H1 (cell line): ENCODE measurements around the gene VWA2. TPM values are rescaled to one million over a fixed set of nuclear protein-coding genes. Genes with fewer than 3 reads are reported as not detected.
A peak's percentile ranks its signal among the peaks of the same experiment; 100 is the strongest.

Experiments used
- CTCF ChIA-PET: fragments of 300-600 bp; sonication (Branson Sonifier 250); formaldehyde crosslinking; loops from one replicate; lab custom pipeline; 2021; ENCODE audit not compliant: partially characterized antibody; lab: Charles Lee
- POLR2A ChIA-PET: fragments of 300-600 bp; sonication (Branson Sonifier 250); formaldehyde crosslinking; loops from one replicate; lab custom pipeline; 2021; ENCODE audit warnings: inconsistent platforms; ENCODE audit not compliant: partially characterized antibody; lab: Charles Lee
- DNase-seq, 2 experiments: peaks; one replicate each; pipeline versions ENCODE4 v3.0.0 to v3.0.0-alpha.2; 2010 to 2022; ENCODE audit warnings: low spot score in 2 of 2, low read depth in 1 of 2, mixed read lengths in 1 of 2
- FAIRE-seq: peaks from 2 replicates; lab custom pipeline; 2011; peaks lifted over from hg19 to GRCh38; lab: Jason Lieb, UNC
- H2AFZ ChIP-seq: 2 replicates; pipeline ENCODE4 v1.8.1; 2012; ENCODE audit warnings: low read length, inconsistent platforms
- H2AK5ac ChIP-seq: 2 replicates; pipeline ENCODE4 v1.6.1; 2013; ENCODE audit warnings: low read depth, low read length
- H2BK120ac ChIP-seq: replicated peaks from 2 replicates; pipeline ENCODE3; 2013; ENCODE audit warnings: low read depth, low read length, inconsistent platforms
- H2BK12ac ChIP-seq: 2 replicates; pipeline ENCODE4 v1.6.1; 2013; ENCODE audit warnings: low read depth, low read length
- H2BK15ac ChIP-seq: 2 replicates; pipeline ENCODE4 v1.6.1; 2013; ENCODE audit warnings: low read length
- H2BK20ac ChIP-seq: 2 replicates; pipeline ENCODE4 v1.6.1; 2013; ENCODE audit warnings: low read length
- H2BK5ac ChIP-seq: 2 replicates; pipeline ENCODE4 v1.6.1; 2013; ENCODE audit warnings: low read depth, low read length
- H3K14ac ChIP-seq: 2 replicates; pipeline ENCODE4 v1.6.1; 2013; ENCODE audit warnings: inconsistent platforms; ENCODE audit not compliant: insufficient read length
- H3K18ac ChIP-seq: 2 replicates; pipeline ENCODE4 v1.6.1; 2013; ENCODE audit warnings: low read length; ENCODE audit errors: extremely low read depth
- H3K23ac ChIP-seq: 2 replicates; pipeline ENCODE4 v1.6.1; 2013; ENCODE audit warnings: inconsistent platforms; ENCODE audit not compliant: insufficient read length
- H3K23me2 ChIP-seq: 2 replicates; pipeline ENCODE4 v1.6.1; 2013; ENCODE audit warnings: low read depth, low read length
- H3K27ac ChIP-seq: 2 replicates; pipeline ENCODE4 v1.6.1; 2011; ENCODE audit warnings: low read depth, low read length, inconsistent platforms
- H3K27me3 ChIP-seq, 4 experiments: replicated peaks in 1 of 4; 1 replicate in 1 of 4; 2 replicates in 3 of 4; pipeline versions ENCODE4 v1.6.1 to v1.8.1; 2011 to 2013; ENCODE audit warnings: low read length in 3 of 4, mild to moderate bottlenecking in 3 of 4, inconsistent platforms in 2 of 4, mixed read lengths in 2 of 4, moderate library complexity in 1 of 4; ENCODE audit not compliant: control insufficient read depth in 3 of 4, insufficient read depth in 3 of 4; ENCODE audit errors: extremely low read depth in 1 of 4
- H3K36me3 ChIP-seq, 4 experiments: 2 replicates each; pipeline versions ENCODE4 v1.6.1 to v1.8.1; 2011 to 2013; ENCODE audit warnings: mild to moderate bottlenecking in 4 of 4, low read length in 3 of 4, moderate library complexity in 2 of 4, control low read depth in 1 of 4, inconsistent platforms in 1 of 4; ENCODE audit not compliant: insufficient read depth in 4 of 4, control insufficient read depth in 2 of 4
- H3K4ac ChIP-seq: replicated peaks from 2 replicates; pipeline ENCODE3; 2013; ENCODE audit warnings: low read length, low read depth, mixed read lengths, inconsistent platforms; ENCODE audit not compliant: insufficient read length
- H3K4me1 ChIP-seq, 4 experiments: replicated peaks in 1 of 4; 1 replicate in 1 of 4; 2 replicates in 3 of 4; pipeline versions ENCODE4 v1.6.1 to v1.8.1; 2011 to 2013; ENCODE audit warnings: low read length in 3 of 4, inconsistent platforms in 2 of 4, mixed read lengths in 1 of 4; ENCODE audit not compliant: insufficient read depth in 4 of 4, control insufficient read depth in 3 of 4
- H3K4me2 ChIP-seq, 2 experiments: 2 replicates each; pipeline versions ENCODE4 v1.6.1 to v1.8.1; 2011 to 2013; ENCODE audit warnings: low read depth in 2 of 2, low read length in 2 of 2, control low read depth in 1 of 2, inconsistent platforms in 1 of 2, mild to moderate bottlenecking in 1 of 2; ENCODE audit not compliant: insufficient read depth in 1 of 2
- H3K4me3 ChIP-seq, 4 experiments: fragments of 200-600, 300-600 bp in 1 of 4; sonication (generic), shearing (Covaris generic), sonication (Bioruptor Twin) in 1 of 4; 2 replicates each; pipeline versions ENCODE4 v1.5.1 to v1.8.1; 2011 to 2016; ENCODE audit warnings: low read length in 4 of 4, low read depth in 3 of 4, control low read depth in 2 of 4, inconsistent platforms in 2 of 4, mild to moderate bottlenecking in 2 of 4, mixed read lengths in 1 of 4, moderate library complexity in 1 of 4; ENCODE audit not compliant: insufficient read depth in 2 of 4; ENCODE audit errors: extremely low read depth in 1 of 4
- H3K56ac ChIP-seq: replicated peaks from 2 replicates; pipeline ENCODE3; 2013; ENCODE audit warnings: low read depth, mild to moderate bottlenecking, mixed read lengths, low read length, inconsistent platforms; ENCODE audit not compliant: insufficient read length
- H3K79me1 ChIP-seq: 2 replicates; pipeline ENCODE4 v1.6.1; 2013; ENCODE audit warnings: low read depth, low read length, control low read depth
- H3K79me2 ChIP-seq, 2 experiments: 2 replicates each; pipeline versions ENCODE4 v1.6.1 to v1.8.1; 2012 to 2013; ENCODE audit warnings: low read length in 2 of 2, mild to moderate bottlenecking in 2 of 2, inconsistent platforms in 1 of 2; ENCODE audit not compliant: insufficient read depth in 2 of 2, control insufficient read depth in 1 of 2
- H3K9ac ChIP-seq, 4 experiments: replicated peaks in 1 of 4; 1 replicate in 1 of 4; 2 replicates in 3 of 4; pipeline versions ENCODE4 v1.6.1 to v1.8.1; 2011 to 2013; ENCODE audit warnings: low read depth in 3 of 4, low read length in 3 of 4, control low read depth in 2 of 4, mild to moderate bottlenecking in 2 of 4, moderate library complexity in 2 of 4, inconsistent platforms in 1 of 4; ENCODE audit errors: extremely low read depth in 1 of 4
- H3K9me3 ChIP-seq, 2 experiments: 2 replicates each; pipeline versions ENCODE4 v1.6.1 to v1.8.1; 2012 to 2013; ENCODE audit warnings: mild to moderate bottlenecking in 2 of 2, moderate library complexity in 2 of 2, control low read depth in 1 of 2, inconsistent platforms in 1 of 2, low read depth in 1 of 2, low read length in 1 of 2, mixed read lengths in 1 of 2; ENCODE audit not compliant: insufficient read depth in 2 of 2
- H4K20me1 ChIP-seq, 2 experiments: replicated peaks in 1 of 2; 2 replicates each; pipeline versions ENCODE3 to v1.8.1; 2011 to 2013; ENCODE audit warnings: inconsistent platforms in 2 of 2, low read length in 2 of 2, mild to moderate bottlenecking in 1 of 2; ENCODE audit not compliant: insufficient read depth in 2 of 2, control insufficient read depth in 1 of 2
- H4K5ac ChIP-seq: 2 replicates; pipeline ENCODE4 v1.6.1; 2013; ENCODE audit warnings: low read length, low read depth, mixed read lengths, inconsistent platforms; ENCODE audit not compliant: insufficient read length
- H4K8ac ChIP-seq: 2 replicates; pipeline ENCODE4 v1.8.0; 2013; ENCODE audit warnings: mild to moderate bottlenecking, moderate library complexity, low read length, inconsistent platforms; ENCODE audit not compliant: insufficient read depth; ENCODE audit errors: extremely low read depth
- H4K91ac ChIP-seq: replicated peaks from 2 replicates; pipeline ENCODE3; 2013; ENCODE audit warnings: low read length, mixed read lengths, inconsistent platforms; ENCODE audit not compliant: insufficient read length
- CBX5 ChIP-seq: fragments of 300-800, 300-1000 bp; sonication (generic); IDR thresholded peaks from 2 replicates; pipeline ENCODE4 v1.7.1; 2016; ENCODE audit warnings: antibody characterized with exemption, low read length, low read depth
- E2F6 ChIP-seq: IDR thresholded peaks from 2 replicates; pipeline ENCODE4 v1.6.1; 2012; ENCODE audit warnings: inconsistent platforms
- POLR2AphosphoS5 ChIP-seq: IDR thresholded peaks from 2 replicates; pipeline ENCODE4 v1.6.1; 2011; ENCODE audit warnings: low read depth, low read length
- RAD21 ChIP-seq, 2 experiments: IDR thresholded peaks in 1 of 2; conservative IDR thresholded peaks in 1 of 2; 2 replicates each; pipeline ENCODE4 v1.6.1; 2011; ENCODE audit warnings: low read depth in 2 of 2, low read length in 2 of 2, improper control_type of control experiment in 1 of 2, inconsistent platforms in 1 of 2, mild to moderate bottlenecking in 1 of 2, moderate library complexity in 1 of 2
- SAP30 ChIP-seq: fragments of 300-600 bp; sonication (generic); IDR thresholded peaks from 2 replicates; pipeline ENCODE4 v1.7.1; 2012; ENCODE audit warnings: low read length, moderate library complexity, mild to moderate bottlenecking, inconsistent platforms; ENCODE audit not compliant: insufficient read depth, insufficient replicate concordance
- SUZ12 ChIP-seq: fragments of 200-600 bp; sonication (generic); IDR thresholded peaks from 2 replicates; pipeline ENCODE4 v1.6.1; 2012; ENCODE audit warnings: mild to moderate bottlenecking, inconsistent platforms, low read length, moderate library complexity, mixed read lengths
- TAF7 ChIP-seq: optimal IDR thresholded peaks from 2 replicates; pipeline ENCODE3; 2011; ENCODE audit warnings: low read depth, mild to moderate bottlenecking, inconsistent platforms, low read length, moderate library complexity, borderline replicate concordance
- TEAD4 ChIP-seq: IDR thresholded peaks from 2 replicates; pipeline ENCODE4 v1.6.1; 2012; ENCODE audit warnings: low read depth, low read length, inconsistent platforms, mixed read lengths
- WGBS, 2 experiments: shearing (Covaris generic) in 1 of 2; methylation state at CpG; one replicate each; pipeline versions ENCODE4 v1.1.6 to v1.1.7; 2013 to 2015; ENCODE audit warnings: low lambda C conversion rate in 2 of 2, mixed read lengths in 2 of 2, inconsistent platforms in 1 of 2, low coverage in 1 of 2, missing lambda C conversion rate in 1 of 2; ENCODE audit not compliant: insufficient replicate concordance in 2 of 2, insufficient coverage in 1 of 2, insufficient read length in 1 of 2; ENCODE audit errors: extremely low coverage in 1 of 2, missing lambda C conversion rate in 1 of 2; 5-methylcytosine and 5-hydroxymethylcytosine counted together
- polyA plus RNA-seq, 7 experiments: library from polyadenylated mRNA; depleted of rRNA in 3 of 7; stranded (reverse) in 5 of 7; unstranded in 2 of 7; fragments of >200 nt in 5 of 7; fragments of 200-250 nt in 2 of 7; gene quantifications; 1 replicate in 5 of 7; 2 replicates in 1 of 7; 4 replicates in 1 of 7; pipeline versions ENCODE4 v1.2.1 to v1.2.3, GENCODE V29; 2011 to 2013; ENCODE audit warnings: missing spikeins in 2 of 7, mixed read lengths in 2 of 7
- total RNA-seq: library from RNA; stranded (reverse); fragmentation: NEBNext Ultra II Directional; extraction: Animal tissue kit (Norgen Biotek cat#: 25700); gene quantifications from 2 replicates; pipeline ENCODE4 v1.2.1, GENCODE V29; 2021

The VWA2 gene
- total and polyA plus RNA-seq, 2 of the 8 experiments (the other 6 are each of a cell fraction or from before 2014, with no cell fraction given): 2.8 to 2.9 TPM

GRCh38 chr10:114291076-114291475, 52.0 kb downstream of the VWA2 start:
- 84% methylated on average over 7 of the region's 7 CpGs; no CpG with 5 or more reads in 1 of the 2 experiments for WGBS, 2 experiments
- TF ChIP-seq SUZ12 (no peak), POLR2AphosphoS5 (no peak), RAD21 (IDR thresholded peaks at IDR 0.05 in 1 of 2, conservative IDR thresholded peaks at IDR 0.05 in 1 of 2; ENCODE audit: low read depth in 2 of 2, low read length in 2 of 2) (peak in 1 of 2 experiments; percentile 31; a peak in 2 of 4 replicates), SAP30 (no peak), CBX5 (no peak), TEAD4 (no peak), E2F6 (no peak), TAF7 (no peak)
- Histone ChIP-seq H3K9ac (no peak overlapping the region), H4K8ac (no peak overlapping the region), H4K5ac (no peak overlapping the region), H3K18ac (no peak overlapping the region), H4K91ac (no peak overlapping the region), H2BK120ac (no peak overlapping the region), H3K4me1 (no peaks in the 10 kb centered on the region; a peak in 1 of 7 replicates), H3K27me3 (no peaks in the 10 kb centered on the region), H3K56ac (no peak overlapping the region), H3K23me2 (no peaks in the 10 kb centered on the region), H3K4me3 (no peak overlapping the region), H2BK20ac (no peak overlapping the region), H2BK15ac (no peak overlapping the region), H2AFZ (no peak overlapping the region), H2AK5ac (no peak overlapping the region), H3K27ac (no peak overlapping the region), H2BK12ac (no peak overlapping the region), H3K79me2 (no peaks in the 10 kb centered on the region), H3K36me3 (peaks cover 0 to 8% (median 2%) of the 10 kb centered on the region in 4 experiments; a peak in 3 of 8 replicates), H2BK5ac (no peak overlapping the region), H4K20me1 (no peaks in the 10 kb centered on the region), H3K23ac (no peak overlapping the region), H3K14ac (no peak overlapping the region), H3K79me1 (no peaks in the 10 kb centered on the region), H3K4me2 (no peak overlapping the region), H3K9me3 (peaks cover 4 to 9% of the 10 kb centered on the region in 2 experiments; a peak in 2 of 4 replicates), H3K4ac (no peak overlapping the region)
- FAIRE-seq: no peak
- POLR2A ChIA-PET: interaction anchor here (1.5 kb wide), 1 partner anchor 53 kb away, joined by 3 read pairs; the partner anchor contains the start of gene VWA2
- CTCF ChIA-PET: interaction anchor here (0.8 to 3.6 kb wide), 9 partner anchors 10 to 197 kb away, joined by 3 to 29 read pairs (median 4); no protein-coding TSS in a partner anchor
- no peak for DNase-seq
